22Rv1 (cell line): ENCODE results near the gene FYN.

Experiments used
- ZFX ChIP-seq: fragments of 450-650 bp; IDR thresholded peaks from 2 replicates; pipeline ENCODE4 v1.6.1; 2017; ENCODE audit warnings: antibody characterized with exemption, borderline replicate concordance
- TF ChIP-seq, protein P1 (sequence below): fragments of 450-650 bp; IDR thresholded peaks from 2 replicates; pipeline ENCODE4 v1.5.1; 2017; ENCODE audit warnings: mild to moderate bottlenecking

DNA sequence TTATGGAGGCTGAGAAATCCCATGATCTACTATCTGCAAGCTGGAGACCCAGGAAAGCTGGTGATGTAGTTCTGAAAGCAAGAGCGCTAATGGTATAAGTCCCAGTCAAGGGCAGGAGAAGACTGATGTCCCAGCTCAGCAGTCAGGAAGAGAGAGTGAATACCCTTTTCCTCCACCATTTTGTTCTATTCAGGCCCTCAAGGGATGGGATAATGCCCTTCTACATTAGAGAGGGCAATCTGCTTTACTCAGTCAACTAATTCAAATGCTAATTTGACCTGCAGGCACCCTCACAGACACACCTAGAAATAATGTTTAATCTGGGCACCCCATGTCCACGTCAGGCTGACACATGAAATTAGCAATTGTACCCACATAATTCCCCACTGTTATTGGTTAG lies 10.8 kb upstream of the FYN start:
- TF ChIP-seq, protein P1, sequence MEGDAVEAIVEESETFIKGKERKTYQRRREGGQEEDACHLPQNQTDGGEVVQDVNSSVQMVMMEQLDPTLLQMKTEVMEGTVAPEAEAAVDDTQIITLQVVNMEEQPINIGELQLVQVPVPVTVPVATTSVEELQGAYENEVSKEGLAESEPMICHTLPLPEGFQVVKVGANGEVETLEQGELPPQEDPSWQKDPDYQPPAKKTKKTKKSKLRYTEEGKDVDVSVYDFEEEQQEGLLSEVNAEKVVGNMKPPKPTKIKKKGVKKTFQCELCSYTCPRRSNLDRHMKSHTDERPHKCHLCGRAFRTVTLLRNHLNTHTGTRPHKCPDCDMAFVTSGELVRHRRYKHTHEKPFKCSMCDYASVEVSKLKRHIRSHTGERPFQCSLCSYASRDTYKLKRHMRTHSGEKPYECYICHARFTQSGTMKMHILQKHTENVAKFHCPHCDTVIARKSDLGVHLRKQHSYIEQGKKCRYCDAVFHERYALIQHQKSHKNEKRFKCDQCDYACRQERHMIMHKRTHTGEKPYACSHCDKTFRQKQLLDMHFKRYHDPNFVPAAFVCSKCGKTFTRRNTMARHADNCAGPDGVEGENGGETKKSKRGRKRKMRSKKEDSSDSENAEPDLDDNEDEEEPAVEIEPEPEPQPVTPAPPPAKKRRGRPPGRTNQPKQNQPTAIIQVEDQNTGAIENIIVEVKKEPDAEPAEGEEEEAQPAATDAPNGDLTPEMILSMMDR, result no peak
- TF ChIP-seq ZFX, result no peak
